Measurements from ENCODE around the gene AQP11.
"Not testable (repeated sequence)": the region's sequence is repeated elsewhere in the genome, so short reads cannot be mapped to it uniquely, and the experiment has no call there.

AQP11 gene

DNA sequence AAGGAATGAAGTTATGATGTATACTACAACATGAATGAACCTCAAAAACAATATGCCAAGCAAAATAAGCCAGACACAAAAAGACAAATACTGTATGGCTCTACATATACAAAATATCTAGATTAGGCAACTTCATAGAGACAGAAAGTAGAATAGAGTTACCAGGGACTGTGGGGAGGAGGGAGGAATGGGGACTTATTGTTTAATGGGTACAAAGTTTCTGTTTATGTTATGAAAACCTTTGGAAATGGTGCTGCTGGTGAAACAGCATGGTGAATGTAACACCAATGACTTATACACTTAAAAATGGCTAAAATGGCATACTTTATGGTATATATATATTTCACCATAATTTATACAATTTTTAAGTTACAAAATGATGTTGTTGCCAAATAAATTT is 4.1 kb downstream of the AQP11 start:
- DNase-seq, result no peak

DNA sequence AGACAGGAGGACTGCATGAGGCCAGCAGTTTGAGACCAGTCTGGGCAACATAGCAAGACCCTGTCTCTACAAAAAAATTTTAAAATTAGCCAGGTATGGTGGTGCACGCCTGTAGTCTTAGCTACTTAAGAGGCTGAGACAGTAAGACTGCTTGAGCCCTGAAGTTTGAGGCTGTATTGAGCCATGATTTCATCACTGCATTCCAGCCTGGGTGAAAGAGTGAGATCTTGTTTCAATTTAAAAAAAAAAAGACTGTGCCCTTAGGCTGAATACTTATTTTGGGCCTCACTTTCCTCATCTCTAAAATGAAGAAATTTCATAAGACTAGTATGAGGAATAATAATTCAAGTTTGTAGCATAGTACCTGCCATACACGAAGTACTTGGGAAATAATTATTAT is 6.9 kb downstream of the AQP11 start:
- no peak for DNase-seq

DNA sequence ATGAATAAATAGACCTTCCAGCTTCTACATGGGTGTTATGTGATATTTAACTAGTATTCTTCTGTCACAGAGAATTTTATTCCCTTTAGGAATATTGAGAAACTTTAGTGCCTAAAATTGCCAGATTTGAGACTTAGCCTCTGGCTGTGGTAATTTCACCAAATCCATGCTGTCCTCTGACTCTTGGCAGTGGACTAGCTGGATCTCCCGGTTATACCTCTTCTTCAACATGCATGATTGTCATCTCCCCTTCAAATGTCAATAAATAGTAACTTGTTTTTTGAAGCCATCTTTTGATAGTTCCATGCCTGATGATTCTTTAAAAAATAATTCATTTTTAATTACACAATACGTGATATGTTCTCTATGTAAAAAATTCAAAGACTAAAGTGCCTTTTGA is 8.4 kb downstream of the AQP11 start:
- no peak for DNase-seq

DNA sequence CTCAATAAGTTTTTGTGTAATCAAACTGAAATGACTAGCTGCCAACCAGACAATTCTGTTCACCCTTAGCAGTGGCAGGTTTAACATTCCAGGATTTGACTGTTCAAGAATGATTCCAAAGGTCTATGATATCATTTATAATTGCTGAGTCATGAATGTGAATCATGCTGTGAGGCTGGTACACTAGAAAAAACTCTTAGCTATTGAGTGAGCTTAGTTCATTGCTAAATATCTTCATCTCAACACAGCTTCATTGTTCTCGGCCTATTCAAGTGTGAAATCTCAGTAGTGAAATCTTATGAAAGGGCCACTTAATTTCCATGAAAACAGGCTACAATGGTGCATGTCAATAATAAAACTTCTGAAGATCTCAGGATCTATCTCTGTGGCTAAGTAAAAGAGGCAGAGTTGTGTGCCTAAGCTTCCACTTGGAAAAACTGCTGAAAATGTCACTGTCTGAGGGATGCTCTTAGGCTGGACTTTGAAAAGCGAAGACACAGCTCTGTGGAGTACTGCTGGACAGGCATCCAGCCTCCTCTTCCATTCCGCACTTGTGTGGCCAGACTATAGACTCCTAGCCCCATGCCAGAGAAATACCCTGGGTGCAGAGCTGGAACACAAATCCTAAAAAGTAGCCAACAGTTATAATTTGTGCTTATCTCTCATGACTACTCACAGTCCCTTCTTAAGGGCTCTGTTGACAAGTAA is 12.8 kb downstream of the AQP11 start:
- DNase-seq, result no peak

DNA sequence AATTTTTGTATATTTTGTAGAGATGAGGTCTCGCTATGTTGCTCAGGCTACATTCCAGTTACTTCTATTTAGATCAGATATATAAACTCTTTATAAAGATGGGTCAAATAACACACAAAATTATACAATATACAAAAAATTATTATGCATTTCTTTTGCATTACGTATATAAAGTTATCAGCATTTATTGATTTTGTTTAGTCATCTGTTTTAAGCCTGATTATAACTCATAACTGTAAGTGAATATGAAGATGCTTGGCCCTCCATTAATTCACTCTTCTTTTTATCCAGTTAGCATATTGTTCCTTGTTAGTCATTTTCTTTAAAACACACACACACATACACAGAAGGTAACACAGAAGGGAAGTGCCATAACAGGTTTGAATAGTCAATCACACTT is 14.5 kb downstream of the AQP11 start:
- no peak for DNase-seq

DNA sequence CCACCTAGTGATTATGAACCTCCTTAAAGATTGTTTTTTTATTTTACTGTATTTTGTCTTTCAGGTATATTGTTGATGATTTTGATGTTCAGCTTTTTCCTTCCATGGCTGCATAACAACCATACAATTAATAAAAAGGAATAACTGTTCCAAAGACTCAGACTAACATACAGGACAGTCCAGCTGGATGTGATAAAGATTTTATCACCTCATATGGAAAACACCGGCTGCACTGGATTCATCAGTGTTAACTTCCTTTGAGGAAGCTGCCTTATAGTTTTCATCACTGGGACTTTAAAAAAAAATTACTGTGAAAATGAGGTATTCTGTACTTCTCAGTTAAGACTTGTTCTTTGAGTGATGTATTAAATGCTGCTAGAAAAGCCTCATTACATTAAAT is 19.5 kb downstream of the AQP11 start:
- no peak for DNase-seq

DNA sequence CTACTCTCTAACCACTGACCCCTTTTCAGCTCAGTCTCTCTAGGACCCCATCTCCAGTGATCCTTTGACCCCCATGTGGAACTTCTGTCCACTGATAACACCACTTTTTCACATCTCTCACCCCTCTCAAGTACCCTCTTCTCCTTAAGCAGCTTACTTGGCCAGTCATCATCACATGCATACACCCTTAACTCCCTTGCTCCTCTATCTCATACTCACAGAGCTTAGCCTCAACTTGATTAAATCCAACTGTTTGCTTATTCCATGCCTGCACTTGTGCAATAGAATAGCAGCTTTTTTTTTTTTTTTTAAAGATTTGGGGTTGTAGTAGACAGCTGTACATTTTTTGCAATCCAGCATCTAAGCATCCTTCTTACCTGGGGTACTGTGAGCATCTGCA is 22.2 kb downstream of the AQP11 start:
- no peak for DNase-seq

DNA sequence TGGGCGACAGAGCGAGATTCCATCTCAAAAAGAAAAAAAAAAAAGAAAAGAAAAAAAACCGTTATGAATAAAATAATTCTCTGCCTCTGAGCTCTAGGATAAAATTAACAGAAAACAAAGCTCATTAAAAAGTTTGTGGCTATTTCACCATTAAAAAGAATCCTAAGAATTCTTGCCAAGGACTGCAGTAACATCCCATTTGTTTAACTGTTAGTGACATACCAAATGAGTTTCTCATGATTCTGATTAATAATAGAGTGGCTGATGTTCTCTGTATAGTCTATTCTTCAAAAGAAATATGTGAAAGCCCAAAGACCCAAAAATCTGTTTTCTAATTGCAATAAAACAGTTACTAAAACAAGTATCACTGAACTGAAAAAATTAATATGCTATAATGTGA is 28.1 kb downstream of the AQP11 start:
- DNase-seq, result no peak

DNA sequence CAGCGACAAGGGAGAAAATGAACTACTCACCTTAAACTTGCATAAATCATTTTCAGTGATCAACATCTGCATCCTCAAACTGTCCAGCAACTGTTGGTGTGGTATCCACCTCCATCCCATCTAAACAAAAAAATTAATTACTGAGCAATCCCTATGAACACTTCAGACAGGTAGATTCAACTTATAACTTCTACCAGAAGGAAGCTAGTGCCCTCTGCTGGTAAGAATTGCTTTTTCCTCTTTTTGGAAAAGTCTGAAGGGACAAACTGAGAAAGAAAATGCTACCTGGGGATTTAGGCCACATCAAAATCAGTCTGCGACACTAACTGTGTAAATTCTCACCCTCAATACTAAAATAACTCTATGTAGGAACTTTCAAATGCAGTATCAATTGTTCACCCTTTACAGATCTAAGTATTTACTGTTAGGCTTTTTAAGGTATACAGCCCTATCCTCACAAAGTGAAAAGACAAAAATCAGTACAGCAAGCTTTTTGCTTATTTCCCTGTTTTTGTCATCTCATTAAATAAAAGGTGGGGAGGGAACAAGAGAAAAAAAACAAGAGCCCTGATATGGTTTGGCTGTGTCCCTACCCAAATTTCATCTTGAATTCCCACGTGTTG is 29.9 kb downstream of the AQP11 start:
- DNase-seq, result peak; percentile 8 to 53

DNA sequence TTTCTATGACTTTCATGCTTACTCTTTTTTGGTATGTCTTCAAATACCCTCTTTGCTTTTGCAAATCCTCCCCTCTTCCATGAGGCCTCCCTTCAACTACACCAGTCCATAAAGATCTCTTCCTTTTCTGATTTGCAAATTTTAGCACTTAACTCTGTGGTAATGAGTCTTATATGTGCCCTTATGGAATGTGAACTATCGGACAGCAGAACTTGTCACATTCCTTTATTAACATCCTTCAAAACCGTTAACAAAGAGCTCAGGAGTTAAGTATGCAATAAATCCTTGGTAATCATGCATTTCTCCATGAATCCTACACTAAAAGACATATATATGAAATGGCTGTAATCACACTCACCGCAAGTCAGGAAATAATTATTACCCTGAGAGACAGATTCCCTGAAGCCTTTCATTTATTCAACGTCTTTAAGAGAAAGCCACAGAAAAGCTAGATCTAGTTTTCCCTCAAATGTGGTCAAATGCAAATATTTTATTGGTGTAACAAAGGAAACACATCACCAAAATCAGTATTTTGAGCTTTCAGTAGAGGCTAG is 40.5 kb downstream of the AQP11 start:
- DNase-seq, result no peak

DNA sequence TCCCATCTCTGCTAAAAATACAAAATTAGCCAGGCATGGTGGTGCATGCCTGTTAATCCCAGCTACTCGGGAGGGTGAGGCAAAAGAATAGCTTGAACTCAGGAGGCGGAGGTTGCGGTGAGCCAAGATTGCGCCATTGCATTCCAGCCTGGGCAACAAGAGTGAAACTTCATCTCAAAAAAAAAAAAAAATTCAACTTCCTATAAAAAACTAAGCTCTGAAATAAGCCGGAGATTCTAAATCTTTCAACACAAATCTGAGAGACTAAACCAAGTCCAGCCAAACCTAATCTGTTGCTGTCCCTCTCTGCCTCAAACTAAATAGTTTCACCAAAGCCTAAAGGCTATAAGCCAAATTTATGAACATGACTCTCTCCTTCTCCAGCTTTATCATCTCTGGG is 44.2 kb downstream of the AQP11 start:
- not testable (repeated sequence) for DNase-seq

DNA sequence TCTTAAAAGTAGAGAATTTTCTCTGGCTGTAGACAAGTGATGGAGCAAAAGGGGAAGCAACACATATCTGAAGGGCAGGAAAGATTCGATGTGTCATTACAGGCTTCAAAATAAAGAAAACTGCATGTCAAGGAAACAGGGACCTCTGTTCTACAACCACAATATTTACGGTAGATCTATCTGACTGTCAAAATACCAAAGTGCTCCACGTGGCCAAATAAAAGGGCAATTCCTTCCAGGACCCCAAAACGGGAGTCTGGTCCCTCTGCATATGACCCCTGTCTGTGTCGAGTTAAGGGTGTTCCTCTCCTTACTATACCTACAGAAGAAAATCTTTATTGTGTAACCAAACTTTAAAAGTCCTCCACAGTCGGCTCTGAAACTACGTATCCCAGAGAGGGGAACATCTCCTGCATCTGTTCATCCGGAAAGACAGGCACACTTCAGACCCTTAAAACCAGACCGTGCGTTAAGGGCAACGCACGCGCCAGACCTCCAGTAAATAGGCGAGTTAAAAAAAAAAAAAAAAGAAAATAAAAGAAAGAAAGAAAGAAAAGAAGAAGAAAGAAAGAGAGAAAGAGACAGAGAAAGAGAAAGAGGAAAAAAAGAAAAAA is 47.1 kb downstream of the AQP11 start:
- no peak for DNase-seq

DNA sequence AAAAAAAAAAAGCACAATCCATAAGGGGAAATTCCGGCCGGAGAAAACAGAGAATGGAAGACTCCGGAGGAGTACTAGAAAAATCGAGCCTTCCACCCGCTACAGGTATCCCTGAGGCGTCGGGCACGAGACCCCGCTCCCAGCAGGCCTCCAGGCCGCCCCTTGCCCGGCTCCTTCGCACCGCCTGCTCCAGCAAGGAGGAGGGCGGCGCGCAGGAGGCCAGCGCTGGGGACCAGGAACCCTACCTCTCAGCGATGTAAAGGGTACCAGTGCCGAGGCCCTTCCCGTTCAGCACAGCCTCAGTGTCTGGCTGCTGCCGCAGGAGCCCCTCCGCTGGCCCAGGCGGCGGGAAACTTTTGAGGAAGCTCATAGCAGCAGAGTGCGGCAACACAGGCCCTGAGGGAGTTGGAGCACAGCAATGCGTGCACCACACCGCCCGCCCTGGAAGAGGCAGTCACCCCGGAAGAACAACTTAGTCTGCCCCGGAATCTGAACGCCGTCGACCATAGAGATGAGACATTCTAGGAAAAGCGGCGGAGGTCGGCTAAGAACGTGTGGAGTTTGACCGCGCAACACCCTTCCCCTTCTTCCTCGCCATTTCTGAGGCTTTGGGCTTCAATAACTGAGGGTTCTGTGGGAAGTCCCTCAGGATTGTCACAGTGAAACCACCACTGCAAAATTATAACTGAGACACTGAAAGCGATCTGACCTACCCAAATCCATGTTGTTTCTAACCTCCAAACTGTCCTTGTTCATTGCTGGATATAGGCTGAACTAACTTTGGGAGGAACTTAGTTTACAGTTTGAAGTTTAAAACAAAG is 47.8 kb downstream of the AQP11 start, which contains the start of gene CLNS1A:
Gene CLNS1A, minus strand, starts transcription at position 450 of the 821 bp plus-strand sequence. Its CDS starts 80 bp downstream, at position 370.
- DNase-seq, result peak; percentile 80 to 86

DNA sequence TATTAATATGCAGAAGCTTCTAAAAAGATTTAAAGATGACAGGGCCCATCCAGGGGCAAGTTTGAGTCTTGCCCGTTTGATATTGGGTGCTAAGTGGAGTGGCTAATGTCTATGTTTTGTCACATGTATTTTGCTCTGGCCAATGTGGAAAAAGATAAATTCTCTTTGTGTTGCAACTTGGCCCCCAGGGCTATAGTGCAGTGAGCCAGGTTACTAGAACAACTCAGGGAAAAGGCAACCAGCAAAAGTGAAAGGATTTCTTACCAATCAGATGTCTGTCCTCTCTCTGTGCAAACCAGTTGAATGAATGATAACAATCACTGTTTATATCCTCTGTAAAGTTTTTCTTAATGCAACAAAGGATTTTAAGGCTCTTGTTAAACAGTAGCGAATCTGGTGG is 52.5 kb downstream of the AQP11 start:
- DNase-seq, result no peak

DNA sequence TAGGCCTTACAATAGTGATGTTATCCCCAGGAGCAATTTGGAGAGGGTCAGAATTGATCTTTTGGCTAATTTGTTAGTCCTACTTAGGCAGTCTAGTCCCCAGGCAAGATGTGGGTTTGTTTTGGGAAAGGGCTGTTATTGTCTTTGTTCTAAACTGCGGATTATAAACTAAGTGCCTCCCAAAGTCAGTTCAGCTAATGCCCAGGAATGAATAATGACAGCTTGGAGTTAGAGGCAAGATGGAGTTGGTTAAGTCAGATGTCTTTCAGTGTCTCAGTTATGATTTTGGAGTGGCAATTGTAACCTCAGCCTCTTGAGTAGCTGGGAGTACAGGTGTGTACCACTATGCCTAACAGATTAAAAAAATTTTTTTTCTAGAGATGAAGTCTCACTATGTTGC is 55.1 kb downstream of the AQP11 start:
- DNase-seq, result no peak

DNA sequence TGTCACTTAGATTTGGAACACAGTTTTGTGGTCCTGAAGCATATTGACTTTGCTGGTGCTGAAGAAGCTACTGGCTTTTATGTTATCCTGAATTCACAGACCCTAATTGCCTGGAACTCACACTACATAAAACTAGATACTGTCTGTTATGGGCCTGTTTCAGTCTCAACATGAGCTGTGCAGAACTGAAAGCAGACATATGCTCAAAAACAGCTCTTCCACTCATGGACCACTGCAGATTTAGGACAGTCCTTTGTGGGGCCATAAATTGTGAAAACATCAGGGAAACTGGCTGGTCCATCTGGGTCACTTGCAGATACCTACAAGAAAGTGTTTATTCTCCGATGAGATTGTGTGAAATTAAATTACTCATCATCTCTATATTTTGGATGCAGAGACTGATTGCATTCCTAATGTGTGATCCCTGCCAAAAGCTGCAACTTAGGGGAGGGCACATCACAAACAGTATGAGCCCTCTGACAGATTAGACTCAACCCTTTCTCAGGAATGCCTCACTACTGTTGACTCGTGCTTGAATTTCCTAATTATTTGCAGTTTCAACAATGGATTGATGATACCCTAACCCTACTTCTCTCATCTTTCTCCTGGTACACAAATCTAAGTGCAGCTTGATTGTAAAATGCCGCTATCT is 58.0 kb downstream of the AQP11 start:
- DNase-seq, result no peak

DNA sequence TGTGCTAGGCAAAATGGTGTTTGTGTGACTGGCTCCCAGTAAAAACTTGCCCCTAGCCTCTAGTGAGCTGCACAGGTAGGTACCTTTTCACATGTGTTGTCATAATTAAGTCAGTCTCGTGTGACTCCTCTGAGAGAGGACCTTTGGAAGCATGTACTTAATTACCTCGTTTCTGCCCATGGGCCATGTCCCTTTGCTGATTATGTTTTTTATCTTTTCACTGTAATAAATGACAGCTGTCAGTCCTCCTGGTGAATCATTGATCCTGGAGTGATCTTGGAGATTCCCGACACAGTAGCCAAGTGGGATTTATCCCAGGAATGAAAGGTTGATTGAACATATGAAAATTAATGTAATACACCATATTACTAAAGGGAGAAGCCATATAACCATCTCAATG is 60.4 kb downstream of the AQP11 start:
- DNase-seq, result no peak

DNA sequence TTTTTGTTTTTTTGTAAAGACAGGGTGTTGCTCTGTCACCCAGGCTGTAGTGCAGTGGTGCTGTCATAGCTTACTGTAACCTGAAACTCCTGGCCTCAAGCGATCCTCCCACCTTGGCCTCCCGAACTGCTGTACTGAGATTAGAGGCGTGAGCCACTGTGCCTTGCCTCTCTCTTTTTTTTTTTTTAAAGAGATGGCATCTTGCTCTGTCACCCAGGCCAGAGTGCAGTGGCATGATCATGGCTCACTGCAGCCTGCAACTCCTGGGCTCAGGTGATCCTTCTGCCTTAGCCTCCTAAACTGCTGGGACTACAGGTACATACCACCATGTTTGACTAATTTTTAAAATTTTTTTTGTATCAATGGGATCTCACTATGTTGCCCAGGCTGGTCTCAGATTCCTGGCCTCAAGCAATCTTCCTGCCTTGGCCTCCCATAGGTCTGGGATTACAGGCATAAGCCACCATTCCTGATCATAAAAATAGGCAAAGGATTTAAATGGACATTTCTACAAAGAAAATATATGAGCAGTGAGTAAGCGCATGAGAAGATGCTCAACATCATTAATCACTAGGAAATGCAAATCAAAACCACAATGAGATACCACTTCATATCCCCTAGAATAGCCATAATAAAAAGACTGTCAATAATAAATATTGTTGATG is 65.1 kb downstream of the AQP11 start:
- no peak for DNase-seq

DNA sequence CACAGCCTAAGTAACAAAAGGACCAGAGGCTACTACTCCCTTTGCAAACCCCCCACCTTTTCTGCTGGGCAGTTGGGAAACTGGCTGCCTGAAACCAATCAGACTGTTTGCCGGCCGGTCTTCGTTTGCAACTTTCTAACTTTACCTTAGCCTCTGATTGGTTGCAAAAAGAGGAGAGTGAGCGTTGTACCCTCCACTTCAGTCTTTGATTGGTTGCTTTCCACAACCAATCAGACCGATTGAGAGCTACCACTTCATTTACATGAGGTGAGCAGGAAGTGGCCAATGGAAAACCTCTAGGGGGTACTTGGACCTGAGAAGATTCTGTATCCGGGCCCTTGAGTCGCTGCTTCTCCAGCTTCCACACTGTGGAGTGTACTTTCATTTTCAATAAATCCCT is 66.6 kb downstream of the AQP11 start:
- no peak for DNase-seq

DNA sequence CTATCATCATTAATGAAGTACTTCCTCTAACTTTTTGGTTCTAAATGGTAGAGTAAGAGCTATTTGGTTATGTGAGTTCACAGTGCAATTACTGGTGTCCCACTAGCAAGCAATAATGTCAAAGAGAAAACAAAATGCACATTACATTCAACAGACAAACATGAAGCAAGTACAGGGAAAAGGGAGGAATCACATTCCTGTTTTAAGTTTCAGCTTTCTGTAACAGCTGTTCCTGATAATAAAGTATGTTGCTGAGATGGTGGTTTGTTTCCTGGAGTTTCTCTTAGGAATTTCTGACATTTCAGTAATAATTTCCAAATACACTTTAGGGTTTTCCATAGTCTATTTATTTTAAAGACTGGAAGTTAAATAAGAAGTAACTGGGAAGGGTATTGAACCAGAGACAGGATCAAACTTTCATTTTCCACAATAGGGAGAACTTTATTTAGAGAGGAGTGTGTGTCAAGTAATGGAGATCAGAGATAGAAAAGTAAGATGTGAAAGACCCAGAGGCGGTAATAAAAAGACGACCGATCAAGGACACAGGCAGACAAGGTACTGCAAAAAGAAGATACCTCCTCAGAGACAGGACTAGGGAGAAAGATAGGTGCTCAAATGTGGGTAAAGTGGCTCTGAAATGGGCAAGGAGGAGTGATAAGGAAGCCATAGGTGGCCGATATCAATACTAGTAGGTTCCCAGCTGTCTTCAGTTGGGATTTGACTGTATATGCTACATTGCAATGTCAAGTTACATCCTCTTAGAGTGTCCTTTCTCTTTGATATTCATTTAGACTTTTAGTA is 68.7 kb downstream of the AQP11 start:
- no peak for DNase-seq
